NCI-H187 (cell line): ENCODE results near the gene PLAC1.

ENCODE experiments used
- DNase-seq, 2 experiments: peaks; one replicate each; lab custom pipeline; 2025; lab: John Stamatoyannopoulos, UW

PLAC1 gene

GRCh38 chrX:134543288-134543687 lies 115.0 kb downstream of the PLAC1 start:
- DNase-seq = no peak

GRCh38 chrX:134542485-134542884 lies 115.8 kb downstream of the PLAC1 start:
- no peak for DNase-seq

- DNase-seq = no peak
Measured at GRCh38 chrX:134541906-134542305, 116.4 kb downstream of the PLAC1 start.

DNA sequence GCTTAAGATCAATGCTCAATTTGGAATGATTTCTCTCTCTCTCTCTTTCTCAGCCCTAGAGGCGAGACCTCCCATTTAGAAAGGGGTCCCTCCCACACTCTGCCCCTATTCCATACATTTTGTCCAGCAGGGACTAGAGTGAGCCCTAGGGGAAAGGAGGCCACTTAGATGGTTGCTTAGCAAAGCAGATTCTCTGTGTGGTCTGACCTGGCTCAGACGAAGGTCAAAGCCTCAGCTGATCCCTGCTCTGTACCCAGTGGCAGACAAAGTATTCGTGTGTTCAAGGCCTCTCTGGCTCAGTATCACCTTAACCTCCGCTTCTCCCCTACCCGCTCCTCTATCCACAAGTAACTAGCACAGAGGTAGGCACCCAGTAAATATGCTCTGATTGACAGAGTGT lies 120.0 kb downstream of the PLAC1 start:
- no peak for DNase-seq

DNA sequence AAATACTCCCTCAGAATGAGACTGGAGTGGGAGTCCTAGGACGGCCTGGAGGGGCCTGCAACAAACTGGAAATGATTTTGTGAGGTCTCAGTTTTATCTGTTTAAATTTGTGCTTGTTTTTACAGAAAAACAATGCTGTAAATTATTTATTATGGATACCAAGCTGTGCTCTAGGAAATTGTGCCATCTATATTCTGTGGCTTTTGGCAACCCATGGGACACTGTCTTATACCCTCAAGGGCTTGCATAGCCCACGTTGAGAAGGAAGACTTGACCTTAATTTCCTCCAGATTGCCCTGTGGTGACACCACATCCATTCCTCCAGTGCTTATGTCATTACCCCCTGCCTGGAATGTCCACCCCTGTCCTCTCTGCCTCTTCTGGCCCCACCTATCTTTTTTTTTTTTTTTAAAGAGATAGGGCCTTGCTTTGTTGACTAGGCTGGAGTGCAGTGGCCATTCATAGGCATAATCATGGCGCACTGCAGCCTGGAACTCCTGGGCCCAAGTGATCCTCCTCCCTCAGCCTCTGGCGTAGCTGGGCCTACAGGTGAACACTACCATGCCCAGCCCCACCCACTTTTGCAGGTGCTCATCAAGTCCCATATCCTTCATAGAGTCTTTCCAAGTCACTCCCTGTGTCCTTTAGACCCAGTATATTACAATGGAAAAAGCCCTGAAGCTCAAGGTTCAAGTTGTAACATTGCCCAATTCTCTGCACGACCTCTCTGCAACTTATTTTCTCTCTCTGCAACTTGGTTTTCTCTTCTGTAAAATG lies 120.9 kb downstream of the PLAC1 start:
- DNase-seq = no peak

- DNase-seq = no peak
Measured at GRCh38 chrX:134533952-134534351, 124.3 kb downstream of the PLAC1 start.

DNA sequence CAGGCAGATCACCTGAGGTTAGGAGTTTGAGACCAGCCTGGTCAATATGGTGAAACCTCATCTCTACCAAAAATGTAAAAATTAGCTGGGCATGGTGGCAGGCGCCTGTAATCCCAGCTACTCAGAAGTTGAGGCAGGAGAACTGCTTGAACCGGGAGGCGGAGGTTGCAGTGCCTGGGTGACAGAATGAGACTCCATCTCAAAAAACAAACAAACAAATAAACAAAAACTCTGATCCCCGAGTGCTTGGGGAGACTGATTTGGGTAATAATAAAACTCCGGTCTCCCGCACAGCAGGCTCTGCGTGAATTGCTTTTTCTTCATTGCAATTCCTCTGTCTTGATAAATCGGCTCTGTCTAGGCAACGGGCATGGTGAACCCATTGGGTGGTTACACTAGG lies 124.9 kb downstream of the PLAC1 start:
- no peak for DNase-seq

GRCh38 chrX:134530845-134531244 lies 127.4 kb downstream of the PLAC1 start:
- DNase-seq = no peak

DNA sequence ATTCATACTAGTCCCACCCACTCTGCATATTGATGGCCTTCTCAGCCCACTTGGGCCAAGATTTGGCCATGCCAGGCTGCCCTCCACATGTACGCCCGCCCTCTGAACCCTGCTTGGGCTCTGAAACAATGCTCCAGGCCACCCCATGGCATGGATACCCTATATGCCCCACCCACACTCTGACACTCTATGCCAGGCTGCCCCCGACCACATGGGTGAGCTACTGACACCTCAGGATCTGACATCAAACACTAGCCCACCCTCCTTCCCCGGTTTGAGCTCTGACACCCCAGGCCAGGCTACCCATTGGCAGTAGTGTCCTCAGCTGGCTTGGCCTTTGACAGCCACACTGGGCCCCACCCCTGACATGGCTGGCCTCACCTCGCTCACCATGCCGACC lies 128.8 kb downstream of the PLAC1 start:
- DNase-seq = no peak

GRCh38 chrX:134528960-134529359 lies 129.3 kb downstream of the PLAC1 start:
- no peak for DNase-seq

GRCh38 chrX:134526399-134526798 lies 131.9 kb downstream of the PLAC1 start:
- DNase-seq = no peak

DNA sequence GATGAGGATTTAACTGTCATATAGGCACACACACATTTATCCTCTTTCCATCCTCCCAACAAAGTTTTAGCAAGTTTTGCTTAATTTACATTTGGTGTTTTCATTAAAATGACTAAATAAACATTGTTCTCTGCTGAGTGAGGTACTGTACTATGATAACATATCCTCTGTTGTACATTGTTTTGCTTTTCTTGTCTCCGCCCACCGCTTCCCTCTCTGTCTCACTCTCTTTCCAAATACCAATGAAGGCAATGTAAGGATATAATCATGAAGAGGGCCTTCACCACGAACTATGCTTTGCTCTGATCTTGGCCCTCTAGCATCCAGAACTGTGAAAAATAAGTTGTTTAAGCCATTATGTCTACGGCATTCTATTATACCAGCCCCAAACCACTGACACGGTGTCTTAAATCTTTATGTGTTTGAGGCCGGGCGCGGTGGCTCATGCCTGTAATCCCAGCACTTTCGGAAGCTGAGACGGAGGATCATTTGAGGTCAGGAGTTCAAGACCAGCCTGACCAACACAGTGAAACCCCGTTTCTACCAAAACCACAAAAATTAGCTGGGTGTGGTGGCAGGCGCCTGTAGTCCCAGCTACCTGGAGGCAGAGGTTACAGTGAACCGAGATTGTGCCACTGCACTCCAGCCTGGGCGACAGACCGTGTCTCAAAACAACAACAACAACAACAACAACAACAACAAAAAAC lies 133.0 kb downstream of the PLAC1 start:
- no peak for DNase-seq

DNA sequence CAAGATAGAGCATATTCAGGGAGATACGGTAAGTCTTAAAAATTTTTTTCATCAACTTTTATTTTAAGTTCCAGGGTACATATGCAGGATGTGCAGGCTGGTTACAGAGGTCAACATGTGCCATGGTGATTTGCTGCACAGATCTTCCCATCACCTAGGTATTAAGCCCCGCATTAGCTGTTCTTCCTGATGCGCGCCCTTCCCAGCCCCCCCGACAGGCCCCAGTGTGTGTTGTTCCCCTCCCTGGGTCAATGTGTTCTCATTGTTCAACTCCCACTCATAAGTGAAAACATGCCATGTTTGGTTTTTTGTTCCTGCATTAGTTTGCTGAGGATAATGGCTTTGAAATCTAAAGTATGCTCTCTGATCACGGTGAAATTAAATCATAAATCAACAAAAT lies 134.1 kb downstream of the PLAC1 start:
- no peak for DNase-seq

DNA sequence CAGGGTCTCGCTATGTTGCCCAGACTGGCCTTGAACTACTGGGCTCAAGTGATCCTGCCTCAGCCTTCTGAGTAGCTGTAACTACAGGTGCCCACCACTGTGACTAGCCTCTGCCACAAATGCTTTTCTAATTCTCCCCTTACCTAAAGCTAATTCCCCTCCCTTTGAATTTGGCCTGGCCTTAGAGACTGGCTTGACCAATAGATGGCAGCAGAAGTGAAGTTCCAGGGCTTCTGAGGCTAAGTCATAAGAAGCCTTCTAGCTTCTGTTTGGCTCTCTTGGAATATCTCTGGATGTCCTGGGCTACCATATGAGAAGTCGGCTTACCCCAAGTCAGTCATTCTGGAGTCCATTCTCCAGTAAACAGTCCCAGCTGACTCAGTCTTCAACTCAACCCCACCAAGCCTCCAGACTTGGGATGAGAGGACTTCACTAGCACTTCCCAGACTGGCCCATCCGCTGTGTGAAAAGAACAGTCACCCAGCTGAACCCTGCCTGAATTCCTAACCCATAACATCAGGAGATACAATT lies 137.3 kb downstream of the PLAC1 start:
- no peak for DNase-seq
